HG03175 (cell line): ENCODE data around the gene NBEAL2.
"Not testable (repeated sequence)": the region's sequence is repeated elsewhere in the genome, so short reads cannot be mapped to it uniquely, and the experiment has no call there.

Experiments used
- ATAC-seq: cut with Tn5 transposase; IDR thresholded peaks from one replicate; pipeline ENCODE4 v1.9.1; 2021; ENCODE audit warnings: mild to moderate bottlenecking, moderate library complexity; ENCODE audit not compliant: unreplicated experiment

The NBEAL2 gene

DNA sequence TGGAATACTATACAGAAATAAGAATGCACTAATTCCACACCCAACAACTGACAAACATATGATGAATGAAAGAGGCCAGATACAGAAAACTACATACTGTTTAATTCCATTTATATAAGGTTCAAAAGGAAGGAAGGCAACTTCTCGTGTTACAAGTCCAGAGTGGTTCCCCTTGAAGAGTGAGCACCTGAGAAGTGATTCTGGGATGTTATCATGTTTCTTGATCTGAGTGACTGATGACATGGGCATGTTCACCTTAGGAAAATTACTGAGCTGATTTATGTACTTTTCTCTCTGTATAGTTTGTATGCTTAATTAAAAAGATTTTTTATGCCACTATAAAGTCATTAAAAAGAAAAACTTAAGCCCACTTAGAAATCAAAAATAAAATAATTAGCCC, 16.5 kb upstream of the NBEAL2 start:
- ATAC-seq, result no peak

DNA sequence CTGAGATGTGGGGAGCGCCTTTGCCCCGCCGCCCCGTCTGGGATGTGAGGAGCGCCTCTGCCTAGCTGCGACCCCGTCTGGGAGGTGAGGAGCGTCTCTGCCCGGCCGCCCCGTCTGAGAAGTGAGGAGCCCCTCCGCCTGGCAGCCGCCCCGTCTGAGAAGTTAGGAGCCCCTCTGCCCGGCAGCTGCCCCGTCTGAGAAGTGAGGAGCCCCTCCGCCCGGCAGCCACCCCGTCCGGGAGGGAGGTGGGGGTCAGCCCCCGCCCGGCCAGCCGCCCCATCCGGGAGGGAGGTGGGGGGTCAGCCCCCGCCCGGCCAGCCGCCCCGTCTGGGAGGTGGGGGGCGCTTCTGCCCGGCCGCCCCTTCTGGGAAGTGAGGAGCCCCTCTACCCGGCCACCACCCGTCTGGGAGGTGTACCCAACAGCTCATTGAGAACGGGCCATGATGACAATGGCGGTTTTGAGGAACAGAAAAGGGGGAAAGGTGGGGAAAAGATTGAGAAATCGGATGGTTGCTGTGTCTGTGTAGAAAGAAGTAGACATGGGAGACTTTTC, 15.4 kb upstream of the NBEAL2 start:
- not testable (repeated sequence) for ATAC-seq

DNA sequence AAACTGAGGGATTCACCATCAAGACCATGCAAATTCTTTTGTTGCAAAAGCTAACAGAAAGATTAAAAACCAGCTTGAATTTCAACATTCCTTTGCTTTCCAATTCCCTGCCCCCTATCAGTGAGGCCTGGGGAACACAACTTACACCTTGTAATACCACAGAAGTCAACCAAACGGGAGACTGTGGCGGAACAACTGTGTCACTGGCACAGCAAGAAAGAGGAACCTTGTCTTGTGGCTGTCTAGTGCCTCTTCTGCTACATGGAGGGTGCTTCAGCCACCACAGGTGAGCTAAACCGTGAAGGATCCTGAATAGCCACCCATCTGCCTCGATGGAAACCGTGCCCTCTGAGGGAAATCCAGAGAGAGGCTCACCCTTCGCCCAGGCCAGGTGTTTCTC, 14.3 kb upstream of the NBEAL2 start:
- ATAC-seq, result no peak

DNA sequence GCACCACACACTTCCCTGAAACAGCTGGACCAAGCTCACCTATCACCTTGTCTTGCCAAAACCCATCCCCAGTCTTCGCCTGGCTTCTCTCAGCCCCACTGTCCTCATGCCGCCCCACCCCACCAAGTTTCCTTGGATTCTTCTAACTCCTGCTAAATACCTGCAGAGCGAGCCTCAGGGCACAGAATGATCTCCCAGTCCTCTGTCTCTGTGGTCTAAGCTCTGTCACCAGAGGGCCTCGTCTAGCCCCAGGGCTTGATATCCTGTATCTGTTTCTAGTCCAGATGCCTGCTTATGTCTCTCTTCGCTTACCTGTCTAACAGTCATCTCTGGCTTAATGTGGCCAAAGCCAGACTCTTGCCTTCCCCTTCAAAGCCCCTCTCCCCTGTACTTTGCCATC, 12.7 kb upstream of the NBEAL2 start:
- ATAC-seq, result no peak

DNA sequence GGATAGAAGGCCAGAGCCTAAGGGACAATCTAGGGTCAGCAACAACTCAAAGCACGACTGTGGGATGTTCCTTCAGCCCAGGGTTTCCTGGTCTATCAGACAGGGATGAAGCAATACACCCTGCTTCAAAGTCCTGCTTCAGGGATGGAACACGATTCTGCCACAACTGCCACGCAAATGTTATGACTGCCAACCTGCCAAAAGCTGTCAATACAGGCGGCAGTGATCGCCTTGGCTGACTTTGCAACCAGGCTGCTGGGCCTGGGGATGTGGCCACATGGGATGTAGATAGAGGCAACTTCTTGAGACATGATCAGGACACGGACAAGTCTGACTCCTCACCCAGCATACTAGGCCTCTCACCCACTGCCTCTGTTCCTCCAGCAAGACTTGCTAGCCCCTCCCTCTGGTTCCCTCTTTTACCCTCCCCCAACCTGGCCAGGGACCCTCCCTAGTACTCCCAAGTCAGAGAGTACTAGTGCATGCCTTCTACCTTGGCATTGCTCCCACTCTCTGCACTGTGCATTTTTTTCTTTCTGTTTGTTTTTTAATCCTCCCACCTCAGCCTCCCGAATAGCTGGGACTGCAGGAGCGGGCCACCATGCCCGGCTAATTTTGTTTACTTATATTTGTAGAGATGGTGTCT, 10.6 kb upstream of the NBEAL2 start:
- ATAC-seq, result no peak

DNA sequence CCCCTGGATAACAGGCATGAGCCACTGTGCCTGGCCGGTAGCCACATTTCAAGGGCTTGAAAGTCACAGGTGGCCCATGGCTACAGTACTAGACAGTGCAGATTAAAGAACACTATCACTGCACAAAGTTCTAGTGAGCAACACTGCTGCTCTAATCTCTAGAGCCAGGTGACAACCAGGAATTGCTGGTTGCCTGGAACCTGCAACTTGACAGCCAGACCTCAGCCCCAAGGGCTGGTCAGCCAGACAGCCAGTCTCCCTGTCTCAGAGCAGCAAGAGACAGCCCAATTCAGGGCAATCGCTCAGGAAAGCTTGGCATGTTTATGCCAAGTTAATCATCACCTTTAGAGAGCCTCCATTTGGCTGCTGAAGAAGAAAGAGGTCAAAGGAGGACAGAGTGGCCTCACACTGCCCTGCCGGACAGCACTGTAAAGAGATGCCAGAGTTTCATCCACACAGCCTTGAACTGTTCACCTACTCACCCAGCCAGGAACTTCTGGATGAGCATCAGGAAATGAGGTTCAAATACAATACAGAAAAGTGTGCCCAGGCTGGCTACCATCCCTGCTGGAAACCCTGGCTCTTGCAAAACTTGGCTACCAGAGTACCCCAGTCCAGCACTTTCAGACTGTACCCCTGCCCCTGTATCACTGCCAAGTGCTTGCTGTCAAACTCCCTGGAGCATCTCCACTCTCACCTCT, 8.9 kb upstream of the NBEAL2 start:
- ATAC-seq, result no peak

DNA sequence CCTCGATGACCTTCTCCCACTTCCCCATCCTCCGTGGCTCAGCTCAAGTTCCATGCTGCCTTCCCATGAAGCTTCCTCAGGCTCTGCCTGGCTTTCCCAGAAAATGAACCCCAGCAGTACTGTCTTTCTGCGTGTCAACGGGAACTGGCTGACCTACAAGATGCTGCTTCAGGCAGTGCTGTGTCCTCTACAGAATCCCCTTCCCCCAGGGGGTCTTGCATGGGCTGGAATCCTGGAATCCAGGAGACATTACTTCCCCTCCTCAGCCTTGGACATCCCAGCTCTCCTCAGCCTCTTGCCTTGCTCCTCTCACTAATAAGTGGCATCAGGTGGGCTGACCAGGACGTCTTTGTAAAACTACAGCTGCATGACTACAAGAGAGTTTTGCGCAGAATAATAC, 8.3 kb upstream of the NBEAL2 start:
- ATAC-seq, result no peak

DNA sequence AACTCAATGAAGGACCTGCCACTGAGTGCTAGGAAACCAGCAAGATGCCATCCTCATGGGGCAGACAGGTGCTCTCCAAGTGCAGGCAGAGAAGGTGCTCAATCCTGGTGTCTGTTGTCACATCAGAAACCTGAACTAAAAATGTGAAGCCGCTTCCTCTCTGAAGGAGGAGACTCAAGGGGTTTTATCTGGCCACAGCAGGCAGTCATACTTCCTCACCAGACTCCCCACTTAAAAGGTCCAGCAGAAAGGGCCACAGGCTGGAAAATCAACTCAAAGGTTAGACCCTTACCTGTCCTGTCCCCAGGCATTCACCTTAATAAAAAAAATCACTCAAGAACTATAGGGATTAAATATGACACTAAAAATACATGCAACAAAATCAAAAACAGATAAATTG, 7.7 kb upstream of the NBEAL2 start:
- no peak for ATAC-seq

DNA sequence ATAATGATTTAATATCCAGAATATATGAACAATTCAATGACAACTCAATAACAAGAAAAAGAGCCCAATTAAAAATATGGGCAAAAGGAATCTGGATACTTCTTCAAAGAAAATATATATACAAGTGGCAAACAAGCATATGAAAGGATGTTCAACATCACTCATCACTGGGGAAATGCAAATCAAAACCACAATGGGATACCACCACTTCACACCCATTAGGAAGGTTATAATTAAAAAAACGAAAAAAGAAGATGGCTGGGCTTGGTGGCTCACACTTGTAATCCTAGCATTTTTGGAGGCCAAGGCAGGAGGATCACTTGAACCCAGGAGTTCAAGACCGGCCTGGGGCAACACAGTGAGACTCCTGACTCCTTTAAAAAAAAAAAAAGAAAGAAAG, 7.1 kb upstream of the NBEAL2 start:
- no peak for ATAC-seq

DNA sequence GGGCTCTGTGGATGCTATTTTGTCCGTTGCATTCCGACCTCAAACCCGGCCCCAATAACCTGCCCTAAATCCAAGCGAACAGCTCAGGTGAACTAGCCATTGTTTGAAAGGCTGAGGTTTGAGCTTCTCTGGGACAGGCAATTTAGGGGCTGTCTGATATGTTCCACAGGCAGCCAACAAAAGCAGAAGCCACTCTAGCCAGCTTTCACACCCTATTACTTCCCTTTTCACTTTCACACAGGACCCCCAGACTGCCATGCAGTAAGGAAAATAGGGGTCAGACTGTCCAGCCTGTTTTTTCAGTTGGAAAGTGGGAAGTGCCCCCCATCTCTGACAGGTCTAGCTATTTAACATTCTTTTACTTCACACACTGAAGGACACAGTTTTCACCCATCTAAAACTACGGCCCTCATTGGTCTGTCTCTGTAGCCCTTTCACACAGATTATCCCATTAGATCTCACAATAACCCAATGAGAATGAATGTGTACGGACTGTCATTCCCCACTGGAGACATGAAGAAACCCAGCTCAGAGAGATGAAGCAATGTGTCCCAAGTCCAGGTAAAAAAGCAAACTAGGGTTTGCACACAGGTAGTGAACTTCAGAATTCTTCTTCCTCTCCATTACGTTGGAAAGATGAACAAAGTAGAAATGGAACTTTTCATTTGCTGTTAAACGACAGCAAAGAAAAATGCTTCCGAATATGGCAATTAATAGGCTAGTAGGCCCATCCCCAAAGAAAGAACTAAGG, 4.9 kb upstream of the NBEAL2 start:
- no peak for ATAC-seq

DNA sequence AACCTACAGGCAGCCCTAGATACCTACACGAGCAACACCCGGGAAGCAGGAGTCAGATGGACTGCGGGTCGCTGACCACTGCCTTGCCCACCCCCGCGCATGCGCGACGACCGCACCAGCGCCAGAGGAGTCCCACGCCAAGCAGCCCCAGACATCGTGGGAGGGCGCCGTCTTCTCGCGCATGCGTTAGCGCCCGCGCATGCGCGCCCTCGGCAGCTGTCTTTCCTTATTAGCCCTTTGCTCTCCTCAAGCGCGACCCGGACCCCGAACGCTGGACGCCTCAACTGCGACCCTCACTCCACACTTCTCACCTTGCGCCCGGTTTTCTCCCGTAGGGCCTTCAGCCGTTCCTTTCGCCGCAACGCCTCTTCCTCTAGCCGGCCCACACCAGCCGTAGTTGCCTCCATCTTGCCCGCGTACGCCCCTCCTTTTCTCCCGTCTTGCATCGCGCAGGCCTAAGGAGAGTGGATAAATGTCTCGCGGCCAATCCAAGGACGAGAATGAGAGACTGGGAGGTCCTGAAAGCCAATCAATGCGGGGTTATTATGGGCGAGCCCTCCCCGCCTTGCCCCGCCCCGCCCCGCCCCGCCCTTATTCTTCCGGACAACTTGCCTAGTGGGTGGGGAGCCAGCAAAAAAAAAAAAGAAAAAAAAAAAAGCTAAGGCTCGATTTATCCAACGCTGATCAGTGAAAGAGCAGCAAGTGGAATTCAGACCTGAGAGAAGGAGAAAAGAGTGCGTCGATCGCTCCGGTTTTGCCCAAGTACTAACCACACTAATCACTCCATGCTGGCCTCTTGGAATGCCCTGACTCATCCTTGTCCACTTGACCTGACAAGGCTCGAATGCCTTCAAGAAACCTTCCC, 2.9 kb upstream of the NBEAL2 start, which contains the start of gene CCDC12:
CCDC12 (minus strand) TSS at position 420 of the 865 bp plus-strand sequence; CDS start at position 407, 13 bp downstream.
- peak; percentile 67 for ATAC-seq

DNA sequence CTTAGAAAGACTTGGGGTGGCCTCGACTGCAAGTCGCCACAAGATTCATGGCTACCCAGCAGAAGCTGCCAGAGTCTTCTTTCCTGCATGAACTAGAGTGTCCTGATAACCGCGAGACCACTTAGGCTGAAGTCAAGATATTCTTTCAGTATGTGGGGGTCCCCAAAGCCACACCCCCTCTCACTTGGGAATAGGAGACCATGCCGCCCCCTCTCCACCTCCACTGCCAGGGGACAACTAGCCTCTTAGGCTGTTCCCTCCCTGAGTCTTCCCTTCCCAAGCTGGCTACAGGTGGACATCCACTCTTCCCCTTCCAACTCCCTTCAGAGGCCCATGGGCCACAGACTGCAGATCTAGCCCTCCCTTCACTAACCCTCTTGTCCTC, 1.7 kb upstream of the NBEAL2 start:
- no peak for ATAC-seq

DNA sequence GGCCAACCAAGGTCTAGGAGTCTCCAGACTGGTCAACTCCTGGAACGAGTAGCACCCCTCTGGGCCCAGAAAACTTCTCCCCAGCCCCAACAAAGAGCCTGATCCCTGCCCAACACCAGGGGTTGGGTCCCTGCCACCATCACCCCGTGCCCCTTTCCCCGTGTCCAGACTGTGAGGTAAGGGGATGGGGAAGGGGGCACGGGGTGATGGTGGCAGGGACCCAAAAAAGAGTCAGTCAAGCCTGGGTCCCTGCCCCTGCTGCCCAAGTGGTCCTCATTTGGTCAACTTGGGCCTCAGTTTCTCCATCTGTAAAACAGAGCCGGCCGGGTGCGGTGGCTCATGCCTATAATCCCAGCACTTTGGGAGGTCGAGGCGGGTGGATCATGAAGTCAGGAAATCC, 1.1 kb upstream of the NBEAL2 start:
- ATAC-seq, result no peak

DNA sequence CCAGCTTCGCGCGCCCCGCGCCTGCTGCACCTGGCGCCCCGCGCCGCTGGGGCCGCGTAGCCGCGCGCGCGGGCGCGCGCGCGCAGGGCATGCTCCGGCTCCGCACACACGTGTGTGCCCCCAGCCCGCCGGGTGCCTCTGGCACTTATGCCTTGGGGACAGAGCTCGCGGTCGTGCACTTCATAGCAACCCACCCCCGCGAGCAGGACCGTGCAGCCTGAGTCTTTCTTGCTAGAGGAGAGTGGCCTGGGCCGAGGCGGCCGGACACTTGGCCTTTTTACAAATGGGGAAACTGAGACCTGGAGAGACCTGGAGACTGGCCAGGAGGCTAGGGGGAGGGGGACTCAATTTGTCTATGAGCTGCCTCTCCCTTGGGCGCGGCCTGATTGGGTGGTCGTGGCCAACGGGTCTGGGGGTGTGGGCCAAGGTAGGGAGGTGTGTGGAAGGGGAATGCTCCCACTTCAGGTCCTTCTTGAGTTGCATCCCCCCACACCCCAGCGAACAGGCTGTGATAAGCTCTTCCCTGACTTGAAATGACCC, 562 bp downstream of the NBEAL2 start:
- ATAC-seq, result peak; percentile 1

DNA sequence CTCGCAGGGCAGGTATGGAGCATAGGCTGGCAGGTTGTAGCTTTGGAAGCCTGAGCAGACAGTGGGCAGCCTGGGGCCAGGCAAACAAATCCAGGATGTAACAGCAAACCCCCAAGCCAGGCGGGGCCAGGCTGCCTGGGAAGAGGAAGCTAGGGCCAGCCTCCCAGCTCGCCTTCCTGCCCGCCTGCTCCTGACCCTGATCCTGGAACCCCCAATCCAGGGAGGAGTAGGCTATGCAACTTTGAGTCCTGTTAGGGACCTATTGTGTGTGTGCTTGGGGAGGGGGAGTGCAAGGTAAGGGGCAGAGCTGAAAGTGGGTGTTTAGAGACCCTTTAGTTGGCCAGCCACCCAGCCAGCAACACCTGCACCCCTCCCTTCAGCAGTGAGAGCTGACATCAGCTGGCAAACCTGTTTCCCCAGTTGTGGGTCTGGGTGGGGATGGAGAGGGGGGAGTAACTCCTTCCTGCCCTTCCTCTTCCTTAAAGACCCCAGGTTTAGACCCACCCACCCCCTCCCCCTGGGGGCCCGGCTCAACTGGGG, 2.5 kb downstream of the NBEAL2 start:
- no peak for ATAC-seq

DNA sequence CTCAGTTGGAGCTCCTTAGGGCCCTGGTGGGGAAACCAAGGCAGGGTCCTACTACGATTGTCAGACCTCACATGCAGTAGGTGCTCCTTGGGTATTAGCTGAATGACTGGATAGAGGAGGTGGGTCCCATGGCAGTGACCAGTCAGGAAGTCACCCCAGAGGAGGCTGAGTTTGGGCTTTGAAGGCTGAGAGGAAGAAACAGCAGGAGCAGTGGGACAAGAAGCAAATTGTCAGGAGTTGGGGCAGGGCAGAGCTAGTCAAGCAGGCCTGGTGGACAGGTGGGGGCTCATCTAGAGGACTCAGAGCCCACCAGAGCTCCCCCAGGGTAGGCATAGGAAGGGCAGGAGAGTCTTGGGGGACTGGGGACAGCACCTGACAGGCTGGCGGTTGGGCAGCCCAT, 3.1 kb downstream of the NBEAL2 start:
- no peak for ATAC-seq

DNA sequence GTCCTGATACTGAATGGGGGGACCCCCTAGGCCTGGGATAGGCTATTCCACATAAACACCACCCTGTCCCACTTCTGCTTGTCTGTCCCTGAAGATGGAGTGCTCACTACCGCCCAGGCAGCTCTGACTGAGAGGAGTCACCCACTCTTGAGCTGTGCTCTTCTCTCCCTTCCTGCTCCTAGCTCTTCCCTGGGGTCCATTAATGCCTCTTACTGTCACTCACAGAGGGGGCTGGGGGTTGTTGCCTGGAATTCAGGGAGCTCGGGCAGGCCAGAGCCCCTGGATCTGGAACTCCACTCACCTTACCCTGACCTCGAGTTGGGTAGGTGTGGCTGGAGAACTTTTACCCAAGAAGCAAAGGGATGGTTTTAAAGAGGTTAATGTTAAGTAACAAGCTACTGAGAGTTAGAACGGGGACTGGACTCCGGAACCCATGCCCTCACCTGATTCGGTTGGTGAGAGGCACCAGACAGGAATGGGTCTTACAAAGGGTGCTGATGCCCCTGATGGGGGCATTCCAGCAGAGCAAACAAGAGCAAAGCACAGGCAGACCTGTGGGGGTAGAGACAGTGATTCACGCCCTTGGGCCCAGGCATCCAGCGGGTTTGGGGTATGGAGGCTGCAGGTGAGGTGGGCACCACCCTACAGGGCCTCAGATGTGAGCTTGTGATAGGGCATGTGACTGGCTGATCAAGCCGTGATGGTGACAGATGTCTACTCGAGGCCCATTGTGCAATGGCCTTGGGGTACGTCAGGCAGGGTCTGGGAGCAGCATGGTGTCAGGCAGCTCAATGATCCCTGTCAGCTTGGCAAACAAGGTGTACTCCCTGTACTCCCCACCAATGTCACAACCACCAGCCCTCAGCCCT, 5.4 kb downstream of the NBEAL2 start:
- no peak for ATAC-seq

DNA sequence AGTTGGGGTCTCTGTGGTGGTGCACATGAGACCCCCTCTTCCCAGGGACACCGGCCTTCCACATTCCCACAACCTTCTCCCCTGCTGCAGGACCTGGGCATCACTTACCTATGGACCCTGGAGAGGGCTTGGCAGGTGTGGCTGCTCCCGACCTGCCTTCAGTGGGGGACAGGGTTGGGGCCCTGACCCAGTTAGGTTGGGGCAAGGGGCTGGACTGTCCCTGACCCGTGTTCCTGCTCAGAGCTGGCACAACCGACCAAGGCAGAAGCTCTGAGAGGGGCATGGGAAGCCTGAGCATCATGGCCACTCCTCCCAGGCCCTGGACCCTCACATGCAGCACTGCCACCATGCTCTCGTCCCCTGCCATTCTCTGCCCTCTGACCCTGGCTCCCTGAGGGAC, 6.1 kb downstream of the NBEAL2 start:
- no peak for ATAC-seq

DNA sequence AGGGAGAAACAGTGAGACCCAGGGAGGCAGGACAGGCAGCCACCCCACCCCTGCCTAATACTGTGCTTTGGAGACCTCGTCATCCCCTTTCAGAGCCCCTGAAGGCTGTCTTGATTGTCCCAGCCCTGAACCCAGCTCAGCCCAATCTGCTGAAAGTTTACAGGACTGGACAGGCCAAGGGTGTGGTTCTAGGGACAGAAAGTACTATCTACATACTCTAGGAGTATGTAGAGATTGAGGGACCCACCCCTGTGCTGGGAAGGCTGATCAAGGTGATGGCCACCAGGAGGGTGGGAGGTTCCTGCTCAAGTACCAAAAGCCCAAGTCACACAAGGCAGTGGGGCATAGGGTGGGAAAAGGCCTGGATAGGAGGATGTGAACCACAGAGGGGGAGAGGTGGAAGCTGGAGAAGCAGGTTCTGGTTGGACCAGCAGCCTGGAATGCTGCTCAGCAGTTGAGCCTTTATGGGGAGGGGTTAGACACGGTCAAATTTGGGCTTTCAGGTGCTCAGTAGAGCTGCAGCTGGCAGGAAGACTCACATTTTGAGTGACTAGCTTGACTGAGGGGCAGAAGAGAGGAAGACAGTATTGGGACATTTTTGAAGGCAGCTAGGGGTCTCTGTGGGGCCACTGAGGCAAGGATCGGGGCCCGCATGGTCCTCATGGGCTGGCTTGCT, 6.7 kb downstream of the NBEAL2 start:
- ATAC-seq, result no peak
